Activated naive CD8-positive, alpha-beta T cell treated with anti-CD3 and anti-CD28 coated beads for 36 hours (primary cell): ENCODE data around the gene PANK1. TPM values are rescaled to one million over a fixed set of nuclear protein-coding genes. Genes with fewer than 3 reads are reported as not detected.
"Not testable (repeated sequence)": the region's sequence is repeated elsewhere in the genome, so short reads cannot be mapped to it uniquely, and the experiment has no call there.

Source experiments
- DNase-seq: peaks from one replicate; pipeline ENCODE4 v3.0.0; 2021
- H3K27ac Mint-ChIP-seq: one replicate; pipeline ENCODE4 v1.8.0; 2022; ENCODE audit warnings: mild to moderate bottlenecking, moderate library complexity, mixed read lengths
- H3K27me3 Mint-ChIP-seq: one replicate; pipeline ENCODE4 v1.8.0; 2022; ENCODE audit warnings: mild to moderate bottlenecking, mixed read lengths
- H3K36me3 Mint-ChIP-seq: one replicate; pipeline ENCODE4 v1.8.0; 2021; ENCODE audit warnings: mild to moderate bottlenecking, mixed read lengths
- H3K4me1 Mint-ChIP-seq: one replicate; pipeline ENCODE4 v1.8.0; 2021; ENCODE audit warnings: mixed read lengths
- H3K4me3 Mint-ChIP-seq: one replicate; pipeline ENCODE4 v1.8.0; 2022; ENCODE audit warnings: mild to moderate bottlenecking, moderate library complexity, mixed read lengths
- H3K9me3 Mint-ChIP-seq: one replicate; pipeline ENCODE4 v1.8.0; 2022; ENCODE audit warnings: mixed read lengths
- total RNA-seq, 2 experiments: library from RNA; stranded (reverse); gene quantifications; one replicate each; pipeline ENCODE4 v1.2.3, GENCODE V29; 2021

Gene PANK1
- total RNA-seq, 2 experiments from 2014 or later = 2.0 TPM

GRCh38 chr10:89553064-89553734 is 91.8 kb downstream of the PANK1 start:
- H3K4me3 Mint-ChIP-seq = no peak overlapping the region
- DNase-seq = no peak
- H3K9me3 Mint-ChIP-seq = no peaks in the 10 kb centered on the region
- no peaks in the 10 kb centered on the region for H3K36me3 Mint-ChIP-seq
- no peak overlapping the region for H3K27ac Mint-ChIP-seq
- H3K4me1 Mint-ChIP-seq = no peaks in the 10 kb centered on the region
- H3K27me3 Mint-ChIP-seq = peaks cover 4% of the 10 kb centered on the region

GRCh38 chr10:89552213-89552612 is 92.8 kb downstream of the PANK1 start:
- H3K4me3 Mint-ChIP-seq = no peak overlapping the region
- no peaks in the 10 kb centered on the region for H3K4me1 Mint-ChIP-seq
- no peaks in the 10 kb centered on the region for H3K36me3 Mint-ChIP-seq
- no peak for DNase-seq
- H3K9me3 Mint-ChIP-seq = no peaks in the 10 kb centered on the region
- no peak overlapping the region for H3K27ac Mint-ChIP-seq
- no peaks in the 10 kb centered on the region for H3K27me3 Mint-ChIP-seq

- Mint-ChIP-seq H3K36me3 (no peaks in the 10 kb centered on the region), H3K27ac (no peak overlapping the region), H3K4me1 (no peaks in the 10 kb centered on the region), H3K4me3 (no peak overlapping the region), H3K9me3 (no peaks in the 10 kb centered on the region), H3K27me3 (no peaks in the 10 kb centered on the region)
- no peak for DNase-seq
These were observed 94.5 kb downstream of the PANK1 start for GRCh38 chr10:89550509-89550908.

- H3K4me3 Mint-ChIP-seq = no peak overlapping the region
- no peak for DNase-seq
- no peaks in the 10 kb centered on the region for H3K27me3 Mint-ChIP-seq
- H3K4me1 Mint-ChIP-seq = no peaks in the 10 kb centered on the region
- H3K27ac Mint-ChIP-seq = no peak overlapping the region
- H3K9me3 Mint-ChIP-seq = no peaks in the 10 kb centered on the region
- no peaks in the 10 kb centered on the region for H3K36me3 Mint-ChIP-seq
These were observed 95.5 kb downstream of the PANK1 start for GRCh38 chr10:89549510-89549909.

GRCh38 chr10:89548673-89549072 is 96.4 kb downstream of the PANK1 start:
- Mint-ChIP-seq H3K27ac (no peak overlapping the region), H3K4me1 (no peaks in the 10 kb centered on the region), H3K36me3 (no peaks in the 10 kb centered on the region), H3K27me3 (no peaks in the 10 kb centered on the region), H3K9me3 (no peaks in the 10 kb centered on the region), H3K4me3 (no peak overlapping the region)
- DNase-seq = no peak

GRCh38 chr10:89547853-89548513 is 97.1 kb downstream of the PANK1 start:
- Mint-ChIP-seq H3K27ac (no peak overlapping the region), H3K9me3 (no peaks in the 10 kb centered on the region), H3K36me3 (no peaks in the 10 kb centered on the region), H3K27me3 (no peaks in the 10 kb centered on the region), H3K4me3 (no peak overlapping the region), H3K4me1 (no peaks in the 10 kb centered on the region)
- DNase-seq = no peak

- H3K9me3 Mint-ChIP-seq = not testable (repeated sequence)
These were observed 98.4 kb downstream of the PANK1 start for GRCh38 chr10:89546651-89547050.

GRCh38 chr10:89543841-89544240 is 101.2 kb downstream of the PANK1 start:
- Mint-ChIP-seq H3K4me1 (no peaks in the 10 kb centered on the region), H3K9me3 (no peaks in the 10 kb centered on the region), H3K27me3 (peaks cover 21% of the 10 kb centered on the region)

More at GRCh38 chr10:89546651-89547050, 98.4 kb downstream of the PANK1 start:
- H3K27ac Mint-ChIP-seq, H3K27me3 Mint-ChIP-seq, H3K4me1 Mint-ChIP-seq, DNase-seq, H3K36me3 Mint-ChIP-seq, H3K4me3 Mint-ChIP-seq: not testable (repeated sequence)

GRCh38 chr10:89540420-89540949 is 104.6 kb downstream of the PANK1 start:
- Mint-ChIP-seq H3K36me3 (no peaks in the 10 kb centered on the region), H3K4me1 (no peaks in the 10 kb centered on the region), H3K4me3 (no peak overlapping the region), H3K9me3 (no peaks in the 10 kb centered on the region), H3K27ac (no peak overlapping the region), H3K27me3 (peaks cover 45% of the 10 kb centered on the region)
- no peak for DNase-seq

More at GRCh38 chr10:89543841-89544240, 101.2 kb downstream of the PANK1 start:
- H3K27ac Mint-ChIP-seq = no peak overlapping the region
- H3K4me3 Mint-ChIP-seq = no peak overlapping the region
- DNase-seq = no peak
- H3K36me3 Mint-ChIP-seq = no peaks in the 10 kb centered on the region

- Mint-ChIP-seq H3K4me1 (peaks cover 8% of the 10 kb centered on the region), H3K4me3 (no peak overlapping the region), H3K27ac (no peak overlapping the region), H3K36me3 (no peaks in the 10 kb centered on the region), H3K9me3 (no peaks in the 10 kb centered on the region), H3K27me3 (peaks cover 71% of the 10 kb centered on the region)
- no peak for DNase-seq
These were observed 107.7 kb downstream of the PANK1 start for GRCh38 chr10:89537364-89537763.

GRCh38 chr10:89536013-89536354 is 109.1 kb downstream of the PANK1 start:
- no peak overlapping the region for H3K4me3 Mint-ChIP-seq
- H3K36me3 Mint-ChIP-seq = no peaks in the 10 kb centered on the region
- no peak overlapping the region for H3K27ac Mint-ChIP-seq

GRCh38 chr10:89535171-89536012 is 109.7 kb downstream of the PANK1 start, which contains the start of gene SLC16A12:
Gene SLC16A12, minus strand, starts transcription at chr10:89535594. Its CDS starts 73,016 bp downstream, at chr10:89462578.
- peak within 1 kb of the TSS; percentile 29 for H3K4me3 Mint-ChIP-seq
- DNase-seq = peak; percentile 12
- no peaks in the 10 kb centered on the region for H3K9me3 Mint-ChIP-seq
- H3K36me3 Mint-ChIP-seq = no peaks in the 10 kb centered on the region
- peaks cover 79% of the 10 kb centered on the region for H3K27me3 Mint-ChIP-seq
- no peak within 1 kb of the TSS for H3K27ac Mint-ChIP-seq
- H3K4me1 Mint-ChIP-seq = peaks cover 8% of the 10 kb centered on the region

More at GRCh38 chr10:89536013-89536354, 109.1 kb downstream of the PANK1 start:
- Mint-ChIP-seq H3K4me1 (peaks cover 8% of the 10 kb centered on the region), H3K9me3 (no peaks in the 10 kb centered on the region), H3K27me3 (peaks cover 80% of the 10 kb centered on the region)
- DNase-seq = no peak

GRCh38 chr10:89534826-89535166 is 110.2 kb downstream of the PANK1 start:
- peaks cover 8% of the 10 kb centered on the region for H3K4me1 Mint-ChIP-seq
- H3K27ac Mint-ChIP-seq = no peak overlapping the region
- peaks cover 74% of the 10 kb centered on the region for H3K27me3 Mint-ChIP-seq
- peak overlapping the region; percentile 29 for H3K4me3 Mint-ChIP-seq
- no peaks in the 10 kb centered on the region for H3K36me3 Mint-ChIP-seq
- no peak for DNase-seq
- no peaks in the 10 kb centered on the region for H3K9me3 Mint-ChIP-seq
